Mammary epithelial cell (primary cell): ENCODE data around the gene PAH.

Experiments
- CTCF ChIP-seq, 2 donors: IDR thresholded peaks in 1 of 2; conservative IDR thresholded peaks in 1 of 2; 2 replicates each; pipeline ENCODE4 v1.5.1; 2011 to 2012; ENCODE audit warnings: inconsistent platforms in 2 of 2, low read length in 2 of 2, mild to moderate bottlenecking in 2 of 2, control low read depth in 1 of 2, low read depth in 1 of 2; ENCODE audit not compliant: insufficient read depth in 1 of 2; ENCODE audit errors: extremely low read depth in 1 of 2
- EZH2 ChIP-seq: IDR thresholded peaks from 2 replicates; pipeline ENCODE4 v1.6.1; 2012; ENCODE audit warnings: low read length, inconsistent platforms, borderline replicate concordance

GRCh38 chr12:102793921-102794320, 123.1 kb downstream of the PAH start:
- no peak for TF ChIP-seq CTCF (conservative IDR thresholded peaks at IDR 0.05 in 1 of 2, IDR thresholded peaks at IDR 0.05 in 1 of 2; ENCODE audit: extremely low read depth in 1 of 2, insufficient read depth in 1 of 2, low read depth in 1 of 2, low read length in 2 of 2)
- TF ChIP-seq EZH2: no peak
